Measurements from ENCODE around the gene CXCL11.

DNA sequence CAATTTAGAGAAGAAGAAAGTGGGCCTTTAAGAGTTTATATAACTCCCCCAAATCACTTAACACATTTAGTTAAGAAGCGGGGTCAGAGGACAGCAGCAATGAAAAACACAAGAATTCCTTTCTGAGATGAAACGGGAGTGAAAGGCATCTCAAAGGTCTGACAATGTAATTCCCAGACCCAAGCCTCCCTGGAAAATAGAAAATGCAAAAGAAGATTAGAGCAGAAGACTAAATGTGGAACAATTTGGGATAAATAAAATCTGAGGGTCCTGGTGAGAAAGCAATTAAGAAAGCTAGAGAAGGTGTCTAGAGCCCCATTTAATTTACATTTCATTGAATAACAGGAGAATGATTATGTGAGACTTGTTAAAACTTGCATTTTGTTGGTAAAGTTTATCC lies 19.6 kb upstream of the CXCL11 start:
- TF ChIP-seq POLR2A (IDR thresholded peaks at IDR 0.05) = no peak
- TF ChIP-seq, protein P1, sequence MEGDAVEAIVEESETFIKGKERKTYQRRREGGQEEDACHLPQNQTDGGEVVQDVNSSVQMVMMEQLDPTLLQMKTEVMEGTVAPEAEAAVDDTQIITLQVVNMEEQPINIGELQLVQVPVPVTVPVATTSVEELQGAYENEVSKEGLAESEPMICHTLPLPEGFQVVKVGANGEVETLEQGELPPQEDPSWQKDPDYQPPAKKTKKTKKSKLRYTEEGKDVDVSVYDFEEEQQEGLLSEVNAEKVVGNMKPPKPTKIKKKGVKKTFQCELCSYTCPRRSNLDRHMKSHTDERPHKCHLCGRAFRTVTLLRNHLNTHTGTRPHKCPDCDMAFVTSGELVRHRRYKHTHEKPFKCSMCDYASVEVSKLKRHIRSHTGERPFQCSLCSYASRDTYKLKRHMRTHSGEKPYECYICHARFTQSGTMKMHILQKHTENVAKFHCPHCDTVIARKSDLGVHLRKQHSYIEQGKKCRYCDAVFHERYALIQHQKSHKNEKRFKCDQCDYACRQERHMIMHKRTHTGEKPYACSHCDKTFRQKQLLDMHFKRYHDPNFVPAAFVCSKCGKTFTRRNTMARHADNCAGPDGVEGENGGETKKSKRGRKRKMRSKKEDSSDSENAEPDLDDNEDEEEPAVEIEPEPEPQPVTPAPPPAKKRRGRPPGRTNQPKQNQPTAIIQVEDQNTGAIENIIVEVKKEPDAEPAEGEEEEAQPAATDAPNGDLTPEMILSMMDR (IDR thresholded peaks at IDR 0.05) = no peak
